NB4 (cell line): ENCODE results near the gene AGBL4.

ENCODE experiments used
- MYC ChIP-seq: IDR thresholded peaks from 2 replicates; pipeline ENCODE4 v1.6.1; 2011; ENCODE audit warnings: low read depth, low read length
- POLR2A ChIP-seq: IDR thresholded peaks from 2 replicates; pipeline ENCODE4 v1.6.1; 2011; ENCODE audit warnings: mild to moderate bottlenecking; ENCODE audit not compliant: insufficient read length; ENCODE audit errors: extremely low read depth
- TF ChIP-seq, protein P1 (sequence below): IDR thresholded peaks from one replicate; pipeline ENCODE4 v1.5.1; 2012; ENCODE audit warnings: low read depth, low read length

DNA sequence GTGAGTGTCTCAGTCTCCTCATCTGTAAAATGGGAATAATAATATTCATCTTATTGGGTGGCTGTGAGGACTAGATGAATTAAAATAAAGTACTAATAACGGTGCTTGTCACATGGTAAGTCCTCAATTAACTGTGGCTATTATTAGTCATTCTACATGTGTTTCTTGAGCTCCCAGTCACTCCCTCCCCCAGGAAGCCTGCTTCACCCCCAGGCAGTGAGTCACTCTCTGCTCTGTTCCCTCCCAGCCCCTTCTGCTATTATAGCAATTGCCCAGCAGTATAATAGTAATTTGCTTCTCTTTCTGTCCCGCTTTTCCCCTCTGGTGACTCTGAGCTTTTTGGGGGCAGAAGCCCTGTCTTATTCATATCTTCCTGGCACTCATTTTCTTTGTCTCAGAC lies 1349.1 kb downstream of the AGBL4 start:
- TF ChIP-seq, protein P1, sequence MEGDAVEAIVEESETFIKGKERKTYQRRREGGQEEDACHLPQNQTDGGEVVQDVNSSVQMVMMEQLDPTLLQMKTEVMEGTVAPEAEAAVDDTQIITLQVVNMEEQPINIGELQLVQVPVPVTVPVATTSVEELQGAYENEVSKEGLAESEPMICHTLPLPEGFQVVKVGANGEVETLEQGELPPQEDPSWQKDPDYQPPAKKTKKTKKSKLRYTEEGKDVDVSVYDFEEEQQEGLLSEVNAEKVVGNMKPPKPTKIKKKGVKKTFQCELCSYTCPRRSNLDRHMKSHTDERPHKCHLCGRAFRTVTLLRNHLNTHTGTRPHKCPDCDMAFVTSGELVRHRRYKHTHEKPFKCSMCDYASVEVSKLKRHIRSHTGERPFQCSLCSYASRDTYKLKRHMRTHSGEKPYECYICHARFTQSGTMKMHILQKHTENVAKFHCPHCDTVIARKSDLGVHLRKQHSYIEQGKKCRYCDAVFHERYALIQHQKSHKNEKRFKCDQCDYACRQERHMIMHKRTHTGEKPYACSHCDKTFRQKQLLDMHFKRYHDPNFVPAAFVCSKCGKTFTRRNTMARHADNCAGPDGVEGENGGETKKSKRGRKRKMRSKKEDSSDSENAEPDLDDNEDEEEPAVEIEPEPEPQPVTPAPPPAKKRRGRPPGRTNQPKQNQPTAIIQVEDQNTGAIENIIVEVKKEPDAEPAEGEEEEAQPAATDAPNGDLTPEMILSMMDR, result no peak
- TF ChIP-seq POLR2A (no peak), MYC (0 out of 2 replicates have a peak, but pooled peaks have one; percentile 13)
